ENCODE measurements around the gene ACTR3C.
A peak's percentile ranks its signal among the peaks of the same experiment; 100 is the strongest.
"Not testable (repeated sequence)": the region's sequence is repeated elsewhere in the genome, so short reads cannot be mapped to it uniquely, and the experiment has no call there.

ACTR3C gene

GRCh38 chr7:150312649-150313366, 10.5 kb downstream of the ACTR3C start:
- DNase-seq = not testable (repeated sequence)

GRCh38 chr7:150311711-150312110, 11.6 kb downstream of the ACTR3C start:
- no peak for DNase-seq

- no peak for DNase-seq
Measured at GRCh38 chr7:150311146-150311545, 12.2 kb downstream of the ACTR3C start.

DNA sequence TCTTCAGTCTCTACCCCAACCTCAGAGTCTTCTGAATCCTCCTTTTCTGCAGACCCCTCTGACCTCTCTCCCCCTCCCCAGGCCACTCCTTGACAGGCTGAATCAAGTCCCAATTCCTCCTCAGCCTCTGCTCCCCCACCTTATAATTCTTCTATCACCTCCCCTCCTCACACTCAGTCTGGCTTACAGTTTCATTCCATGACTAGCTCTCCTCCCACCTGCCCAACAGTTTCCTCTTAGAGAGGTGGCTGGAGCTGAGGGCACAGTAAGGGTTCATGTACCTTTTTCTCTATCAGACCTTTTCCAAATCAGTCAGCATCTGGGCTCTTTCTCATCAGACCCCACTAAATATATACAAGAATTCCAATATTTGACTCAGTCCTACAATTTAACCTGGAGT, 14.8 kb downstream of the ACTR3C start:
- no peak for DNase-seq

- DNase-seq = no peak
Measured at GRCh38 chr7:150307904-150308303, 15.4 kb downstream of the ACTR3C start.

DNA sequence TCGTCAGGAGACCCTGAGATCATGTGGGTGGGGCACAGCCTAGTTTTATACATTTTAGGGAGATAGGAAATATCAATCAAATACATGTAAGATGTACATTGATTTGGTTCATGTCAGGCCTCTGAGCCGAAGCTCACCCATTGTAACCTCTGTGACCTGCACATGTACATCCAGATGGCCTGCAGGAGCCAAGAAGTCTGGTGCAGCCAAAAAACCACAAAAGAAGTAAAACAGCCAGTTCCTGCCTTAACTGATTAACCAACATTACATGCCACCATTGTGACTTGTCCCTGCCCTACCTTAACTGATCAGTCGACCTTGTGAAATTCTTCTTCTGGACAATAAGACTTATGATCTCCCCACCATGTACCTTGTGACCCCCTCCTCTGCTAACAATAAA, 16.2 kb downstream of the ACTR3C start:
- no peak for DNase-seq

DNA sequence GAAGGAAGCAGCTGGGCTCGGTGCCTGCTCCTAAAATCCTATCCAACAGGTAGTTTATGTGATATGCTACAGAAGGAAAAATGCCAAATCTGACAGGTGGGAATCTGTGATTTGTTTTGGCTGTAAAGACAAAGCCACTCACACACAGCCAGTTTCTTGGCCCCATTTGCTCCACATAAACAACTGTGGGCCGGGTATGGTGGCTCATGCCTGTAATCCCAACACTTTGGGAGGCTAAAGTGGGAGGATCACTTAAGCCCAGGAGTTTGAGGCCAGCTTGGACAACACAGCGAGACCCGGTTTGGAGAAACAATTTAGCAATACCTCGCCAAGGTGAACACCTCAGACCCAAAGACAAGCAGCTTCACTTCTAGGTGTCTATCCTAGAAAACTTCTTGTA, 17.0 kb downstream of the ACTR3C start:
- not testable (repeated sequence) for DNase-seq

- DNase-seq = not testable (repeated sequence)
Measured at GRCh38 chr7:150305903-150306284, 17.5 kb downstream of the ACTR3C start.

DNA sequence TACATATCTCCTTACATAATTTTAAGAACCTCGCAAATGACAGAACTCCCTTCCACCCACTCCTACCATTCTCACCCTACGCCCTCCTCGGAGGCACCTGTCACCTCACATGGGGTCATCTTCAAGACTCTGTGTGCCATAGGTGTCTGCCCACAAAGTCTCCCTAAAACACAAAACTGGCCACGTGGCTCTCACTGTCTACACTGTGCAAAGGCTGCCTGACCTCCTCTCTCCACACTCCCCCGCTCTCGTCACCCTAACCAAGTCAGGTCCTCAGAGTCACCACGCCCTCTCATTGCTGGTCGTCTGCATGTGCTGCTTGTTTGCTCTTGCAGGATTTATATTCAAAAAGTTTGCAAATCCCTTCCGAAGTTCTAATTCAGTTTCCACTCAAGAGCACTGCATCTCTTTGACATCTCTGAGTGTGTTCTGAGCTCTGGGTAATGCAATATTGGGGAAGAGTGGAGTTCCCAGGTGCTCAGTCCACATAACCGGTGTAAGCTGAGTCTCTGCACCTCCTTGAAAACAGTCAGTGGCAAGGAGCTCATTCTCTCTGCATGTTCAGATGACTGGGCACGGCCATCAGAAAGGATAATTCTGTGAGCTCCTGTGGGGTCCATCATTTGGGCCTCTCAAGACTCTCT, 18.0 kb downstream of the ACTR3C start:
- DNase-seq = not testable (repeated sequence)

- DNase-seq = not testable (repeated sequence)
Measured at GRCh38 chr7:150304499-150305258, 18.7 kb downstream of the ACTR3C start.

DNA sequence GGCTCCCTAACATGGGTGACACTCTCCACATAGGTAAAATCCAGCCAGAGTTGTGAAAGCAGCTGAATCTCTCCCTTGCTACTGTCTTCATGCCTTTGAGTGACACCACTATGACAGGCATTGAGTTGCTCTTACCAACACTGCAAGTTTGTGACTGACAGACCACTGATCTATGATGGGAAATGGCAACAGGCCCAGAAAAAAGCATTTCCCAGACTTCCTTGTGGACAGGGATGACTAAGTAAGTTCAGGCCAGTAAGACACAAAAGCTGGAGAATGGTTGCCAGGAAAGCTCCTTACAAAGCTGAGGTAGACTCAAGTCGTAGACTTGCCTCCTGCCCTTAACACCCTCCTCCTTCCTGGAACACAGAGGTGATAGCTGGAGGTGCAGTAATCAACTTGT, 20.4 kb downstream of the ACTR3C start:
- DNase-seq = not testable (repeated sequence)

DNA sequence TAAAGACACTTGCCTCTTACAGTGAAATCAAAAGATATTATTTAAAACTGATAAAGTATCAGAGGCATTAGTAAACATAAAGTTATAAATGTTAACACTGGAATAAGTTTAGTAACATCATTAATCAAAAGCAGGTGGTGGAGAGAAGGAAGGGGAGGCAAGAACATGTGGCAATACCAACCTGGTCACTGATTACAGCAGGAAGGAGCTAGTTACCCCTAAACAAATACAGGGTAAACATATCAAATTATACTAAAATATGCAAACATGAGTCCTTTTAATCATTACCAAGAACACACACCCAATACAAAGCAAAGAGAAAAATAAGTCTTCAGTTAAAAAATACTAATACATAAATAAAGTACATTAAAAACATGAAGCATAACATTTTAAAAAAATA, 25.4 kb downstream of the ACTR3C start:
- not testable (repeated sequence) for DNase-seq

DNA sequence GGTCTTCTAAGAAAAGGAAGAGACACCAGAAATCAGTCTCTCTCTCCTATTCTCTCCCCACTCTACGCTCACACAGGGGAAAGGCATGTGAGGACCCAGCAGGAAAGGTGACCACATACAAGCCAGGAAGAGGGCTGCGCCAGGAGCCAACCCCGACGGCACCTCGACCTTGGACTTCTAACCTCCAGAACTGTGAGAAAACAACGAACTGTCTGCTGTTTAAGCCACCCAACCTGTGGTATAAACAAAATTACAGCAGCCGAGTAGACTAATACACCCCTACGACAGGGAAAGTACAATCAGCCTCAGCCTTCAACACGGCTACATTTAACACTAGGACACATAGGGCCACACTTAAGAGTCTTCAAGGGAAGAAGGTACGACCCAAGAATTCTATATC, 26.5 kb downstream of the ACTR3C start:
- not testable (repeated sequence) for DNase-seq

DNA sequence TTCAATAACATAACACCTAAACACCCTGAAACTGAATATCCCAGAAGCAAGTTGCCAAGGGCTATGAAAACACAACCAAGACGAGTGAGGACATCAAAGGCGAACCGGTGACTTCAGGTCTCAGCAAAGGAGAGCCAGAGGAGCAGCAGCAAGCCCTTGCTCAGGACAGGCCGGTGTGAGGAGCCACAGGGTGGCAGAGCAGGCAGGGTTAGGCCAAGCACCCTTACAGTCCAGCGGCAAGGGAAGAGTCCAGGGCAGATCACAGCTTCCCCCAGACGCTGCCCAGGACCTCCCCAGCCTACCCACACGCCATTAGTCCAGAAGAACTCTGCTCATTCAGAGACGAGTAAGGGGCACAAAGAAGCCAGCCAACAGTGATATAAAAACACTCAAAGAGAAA, 27.7 kb downstream of the ACTR3C start:
- not testable (repeated sequence) for DNase-seq

DNA sequence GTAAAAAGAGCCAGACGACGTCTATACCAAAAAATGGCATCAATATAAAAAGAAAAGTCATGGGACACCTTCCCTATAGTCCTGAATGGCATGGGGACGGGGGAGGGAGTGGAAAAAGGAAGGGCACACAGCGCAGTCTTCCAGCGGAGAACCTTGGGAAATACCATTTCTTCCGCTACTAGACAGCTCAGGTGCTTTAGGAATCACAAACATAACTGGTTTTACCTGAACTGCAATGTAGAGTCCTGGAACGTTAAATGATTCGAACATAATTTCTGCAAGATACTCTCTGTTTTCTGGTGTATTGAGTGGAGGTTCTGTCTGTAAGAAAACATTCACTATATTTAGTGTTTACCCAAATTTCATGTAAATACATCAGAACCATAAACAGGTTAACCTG, 28.3 kb downstream of the ACTR3C start:
- DNase-seq = not testable (repeated sequence)

GRCh38 chr7:150290317-150290716, 33.0 kb downstream of the ACTR3C start:
- DNase-seq = not testable (repeated sequence)

GRCh38 chr7:150288816-150289215, 34.5 kb downstream of the ACTR3C start:
- DNase-seq = not testable (repeated sequence)

DNA sequence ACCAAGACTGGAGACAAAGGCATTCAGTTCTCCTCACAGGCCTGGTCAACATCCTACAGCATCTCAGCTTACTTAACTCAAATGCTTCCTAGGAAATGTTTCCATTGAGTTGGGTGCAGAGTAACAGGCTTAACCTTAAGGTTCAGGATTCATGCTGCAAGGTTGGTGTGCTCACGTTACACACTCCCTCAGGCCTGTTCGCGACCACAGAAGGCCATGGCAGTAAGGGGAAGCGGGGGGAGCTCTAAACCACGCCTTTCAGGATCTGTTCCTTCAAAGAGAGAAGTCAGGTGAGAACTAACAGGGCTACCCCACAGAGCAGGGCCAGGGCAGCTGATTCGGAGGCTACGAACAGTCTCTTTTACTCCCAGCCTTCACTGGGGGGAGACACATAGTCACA, 35.5 kb downstream of the ACTR3C start:
- DNase-seq = not testable (repeated sequence)

DNA sequence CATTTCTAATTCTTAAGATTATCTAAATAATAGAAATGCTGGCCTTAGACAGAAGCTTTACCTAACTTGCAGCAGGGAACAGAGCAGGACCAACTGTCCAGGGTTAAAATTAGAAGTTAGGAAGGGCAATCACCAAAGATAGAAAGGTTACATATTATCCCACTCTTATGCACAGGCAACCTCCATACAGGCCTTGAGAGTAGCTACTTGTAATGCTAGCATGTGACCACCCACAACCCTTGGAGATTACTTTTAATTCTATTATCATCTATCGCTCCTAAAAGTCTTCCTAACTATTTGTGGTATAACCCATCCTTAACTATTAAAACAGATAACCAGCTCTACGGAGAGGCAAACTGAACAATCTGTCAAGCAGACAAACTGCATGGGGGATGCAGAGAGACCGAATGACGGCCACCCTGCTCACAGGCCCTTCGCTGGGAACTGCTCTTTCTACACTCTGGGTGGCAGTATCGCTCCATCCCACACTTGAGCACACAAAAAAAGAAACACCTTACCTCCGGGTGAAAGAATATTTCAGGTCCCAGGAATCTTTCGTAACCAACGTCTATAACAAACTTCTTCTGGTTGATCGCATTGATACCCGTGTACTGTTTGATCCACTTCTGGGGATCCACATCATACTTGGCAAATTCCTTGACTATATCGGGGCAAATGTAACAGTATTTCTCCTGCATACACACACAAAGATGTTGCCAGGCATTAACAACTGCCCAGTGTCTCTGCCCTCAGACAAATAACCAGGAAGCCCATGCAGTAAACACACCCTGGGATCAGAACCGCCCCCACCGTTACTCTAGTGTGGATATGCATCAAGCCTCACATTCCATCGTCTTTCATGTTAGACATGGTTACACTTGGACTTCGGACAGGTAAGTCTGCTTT, 37.2 kb downstream of the ACTR3C start:
- DNase-seq = peak; percentile 22

- DNase-seq = not testable (repeated sequence)
Measured at GRCh38 chr7:150283608-150284007, 39.7 kb downstream of the ACTR3C start.

GRCh38 chr7:150283111-150283510, 40.2 kb downstream of the ACTR3C start:
- DNase-seq = not testable (repeated sequence)

DNA sequence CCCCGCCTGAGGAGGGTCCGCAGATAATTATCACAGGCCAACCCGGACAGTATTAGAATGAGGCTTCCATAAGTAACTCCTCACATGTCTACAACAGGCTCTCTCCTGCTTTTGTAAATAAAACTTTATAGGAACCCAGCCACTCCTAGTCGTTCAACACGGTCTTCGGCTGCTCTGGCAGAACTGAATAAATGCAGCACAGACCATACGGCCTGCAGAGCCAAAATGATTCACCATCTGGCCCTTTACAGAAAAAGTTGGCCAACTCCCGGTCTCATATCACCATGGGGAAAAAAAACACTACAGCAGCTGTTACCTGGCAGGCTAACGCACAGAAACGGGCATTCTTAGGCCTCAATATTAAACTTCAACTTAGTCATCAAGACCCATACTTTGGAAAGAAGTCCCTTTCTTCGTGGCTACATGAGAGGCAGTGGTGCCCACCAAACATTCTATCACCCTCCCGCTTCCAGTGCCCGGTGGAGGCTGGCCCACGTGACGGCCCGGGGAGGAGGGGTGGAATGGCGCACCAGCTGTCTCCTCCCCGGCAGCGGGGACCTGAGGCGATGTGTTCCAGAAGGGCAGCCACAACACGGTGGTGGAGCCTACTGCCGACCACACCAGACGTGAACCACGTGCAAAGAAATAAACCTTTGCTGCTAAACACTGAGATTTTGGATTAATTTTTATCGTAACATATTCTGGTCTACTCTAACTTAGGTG, 41.5 kb downstream of the ACTR3C start:
- DNase-seq = not testable (repeated sequence)

Measured in stimulated activated CD4-positive, alpha-beta T cell treated with anti-CD3 and anti-CD28 coated beads, Interleukin-1b, Interleukin-23, amount 100 ng/mL, for 48 hours (primary cell).